ENCODE measurements around the gene DICER1.

DICER1 gene

DNA sequence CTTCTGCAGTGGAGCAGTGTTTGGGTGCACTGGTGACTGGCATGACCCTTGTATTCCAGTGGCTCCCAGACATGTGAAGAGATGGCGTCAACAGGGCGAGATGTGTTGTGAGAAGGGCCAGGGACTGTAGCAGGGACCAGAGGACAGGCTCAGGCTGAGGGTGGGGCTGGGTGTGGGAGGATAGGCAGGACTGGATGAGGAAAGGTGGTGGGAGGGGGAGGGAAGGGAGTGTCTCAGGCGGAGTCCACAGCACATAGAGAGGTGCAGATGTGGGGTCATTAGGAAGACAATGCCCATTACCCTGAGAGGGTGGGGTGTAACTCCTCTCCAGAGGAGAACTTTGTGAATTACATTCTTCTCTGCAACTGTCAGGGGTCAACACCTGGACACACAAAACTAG lies 78.5 kb downstream of the DICER1 start:
- Histone ChIP-seq H3K27ac (no peak overlapping the region), H4K20me1 (ENCODE audit: insufficient read depth) (no peaks in the 10 kb centered on the region), H3K27me3 (ENCODE audit: insufficient read depth, low read depth) (no peaks in the 10 kb centered on the region), H3K9ac (no peak overlapping the region), H3K4me3 (IDR thresholded peaks at IDR 0.05; ENCODE audit: insufficient read depth, low read depth, low read length) (no peak overlapping the region), H3K4me2 (no peak overlapping the region), H2AFZ (ENCODE audit: low read depth) (no peak overlapping the region), H3K4me1 (ENCODE audit: low read depth, poor library complexity, severe bottlenecking) (no peaks in the 10 kb centered on the region), H3K36me3 (ENCODE audit: insufficient read depth) (no peaks in the 10 kb centered on the region), H3K79me2 (ENCODE audit: insufficient read depth, low read depth) (no peaks in the 10 kb centered on the region)
- TF ChIP-seq, protein P1, sequence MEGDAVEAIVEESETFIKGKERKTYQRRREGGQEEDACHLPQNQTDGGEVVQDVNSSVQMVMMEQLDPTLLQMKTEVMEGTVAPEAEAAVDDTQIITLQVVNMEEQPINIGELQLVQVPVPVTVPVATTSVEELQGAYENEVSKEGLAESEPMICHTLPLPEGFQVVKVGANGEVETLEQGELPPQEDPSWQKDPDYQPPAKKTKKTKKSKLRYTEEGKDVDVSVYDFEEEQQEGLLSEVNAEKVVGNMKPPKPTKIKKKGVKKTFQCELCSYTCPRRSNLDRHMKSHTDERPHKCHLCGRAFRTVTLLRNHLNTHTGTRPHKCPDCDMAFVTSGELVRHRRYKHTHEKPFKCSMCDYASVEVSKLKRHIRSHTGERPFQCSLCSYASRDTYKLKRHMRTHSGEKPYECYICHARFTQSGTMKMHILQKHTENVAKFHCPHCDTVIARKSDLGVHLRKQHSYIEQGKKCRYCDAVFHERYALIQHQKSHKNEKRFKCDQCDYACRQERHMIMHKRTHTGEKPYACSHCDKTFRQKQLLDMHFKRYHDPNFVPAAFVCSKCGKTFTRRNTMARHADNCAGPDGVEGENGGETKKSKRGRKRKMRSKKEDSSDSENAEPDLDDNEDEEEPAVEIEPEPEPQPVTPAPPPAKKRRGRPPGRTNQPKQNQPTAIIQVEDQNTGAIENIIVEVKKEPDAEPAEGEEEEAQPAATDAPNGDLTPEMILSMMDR (conservative IDR thresholded peaks at IDR 0.05; ENCODE audit: low read depth, low read length) = no peak

DNA sequence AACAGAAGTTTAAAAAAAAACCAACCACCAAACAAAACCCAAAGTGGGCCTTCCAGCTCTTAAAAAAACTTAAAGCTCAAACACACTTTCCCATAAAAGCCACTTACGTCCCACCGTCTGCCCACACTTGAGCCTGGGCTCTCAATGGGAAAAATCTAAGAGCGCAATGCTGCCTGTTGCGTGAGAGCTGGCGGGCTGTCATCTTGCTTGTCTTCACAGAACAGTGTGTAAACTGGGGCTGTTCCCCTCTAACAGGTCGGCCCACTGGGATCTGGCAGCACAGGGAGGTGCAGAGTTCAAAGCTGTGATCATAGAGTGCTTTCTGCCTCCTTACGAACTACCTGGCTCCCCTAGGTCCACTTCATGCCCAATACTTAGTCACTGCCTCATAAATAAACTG lies 80.0 kb downstream of the DICER1 start:
- H3K4me1 ChIP-seq (ENCODE audit: low read depth, poor library complexity, severe bottlenecking) = no peaks in the 10 kb centered on the region
- H3K4me3 ChIP-seq (IDR thresholded peaks at IDR 0.05; ENCODE audit: insufficient read depth, low read depth, low read length) = no peak overlapping the region
- no peaks in the 10 kb centered on the region for H3K79me2 ChIP-seq (ENCODE audit: insufficient read depth, low read depth)
- H3K9ac ChIP-seq = no peak overlapping the region
- H3K27ac ChIP-seq = no peak overlapping the region
- H2AFZ ChIP-seq (ENCODE audit: low read depth) = no peak overlapping the region
- no peaks in the 10 kb centered on the region for H4K20me1 ChIP-seq (ENCODE audit: insufficient read depth)
- no peak overlapping the region for H3K4me2 ChIP-seq
- H3K36me3 ChIP-seq (ENCODE audit: insufficient read depth) = no peaks in the 10 kb centered on the region
- TF ChIP-seq, protein P1 (conservative IDR thresholded peaks at IDR 0.05; ENCODE audit: low read depth, low read length) = no peak
- H3K27me3 ChIP-seq (ENCODE audit: insufficient read depth, low read depth) = no peaks in the 10 kb centered on the region

DNA sequence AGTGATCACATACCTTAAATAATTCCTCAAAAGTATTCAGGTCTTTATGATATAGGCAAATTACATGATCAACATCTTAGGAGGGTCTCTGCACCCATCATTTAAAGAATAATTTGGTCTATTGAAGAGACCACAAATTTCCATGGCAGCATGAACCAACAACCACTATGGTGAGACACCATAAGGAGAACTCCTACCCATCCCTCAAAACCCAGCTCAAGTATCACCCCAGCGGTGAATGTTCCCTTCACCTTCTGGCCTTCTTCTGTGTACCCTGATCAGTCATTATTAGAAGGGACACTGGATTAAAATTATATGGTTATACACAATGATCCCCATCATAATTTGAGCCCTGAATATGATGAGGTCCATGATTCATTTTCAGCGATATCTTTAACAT lies 81.5 kb downstream of the DICER1 start:
- TF ChIP-seq, protein P1 (conservative IDR thresholded peaks at IDR 0.05; ENCODE audit: low read depth, low read length) = no peak
- no peak overlapping the region for H3K27ac ChIP-seq
- no peak overlapping the region for H3K9ac ChIP-seq
- H3K4me2 ChIP-seq = no peak overlapping the region
- H3K36me3 ChIP-seq (ENCODE audit: insufficient read depth) = no peaks in the 10 kb centered on the region
- no peaks in the 10 kb centered on the region for H3K79me2 ChIP-seq (ENCODE audit: insufficient read depth, low read depth)
- no peaks in the 10 kb centered on the region for H4K20me1 ChIP-seq (ENCODE audit: insufficient read depth)
- H3K4me3 ChIP-seq (IDR thresholded peaks at IDR 0.05; ENCODE audit: insufficient read depth, low read depth, low read length) = no peak overlapping the region
- no peaks in the 10 kb centered on the region for H3K27me3 ChIP-seq (ENCODE audit: insufficient read depth, low read depth)
- H2AFZ ChIP-seq (ENCODE audit: low read depth) = no peak overlapping the region
- H3K4me1 ChIP-seq (ENCODE audit: low read depth, poor library complexity, severe bottlenecking) = no peaks in the 10 kb centered on the region

DNA sequence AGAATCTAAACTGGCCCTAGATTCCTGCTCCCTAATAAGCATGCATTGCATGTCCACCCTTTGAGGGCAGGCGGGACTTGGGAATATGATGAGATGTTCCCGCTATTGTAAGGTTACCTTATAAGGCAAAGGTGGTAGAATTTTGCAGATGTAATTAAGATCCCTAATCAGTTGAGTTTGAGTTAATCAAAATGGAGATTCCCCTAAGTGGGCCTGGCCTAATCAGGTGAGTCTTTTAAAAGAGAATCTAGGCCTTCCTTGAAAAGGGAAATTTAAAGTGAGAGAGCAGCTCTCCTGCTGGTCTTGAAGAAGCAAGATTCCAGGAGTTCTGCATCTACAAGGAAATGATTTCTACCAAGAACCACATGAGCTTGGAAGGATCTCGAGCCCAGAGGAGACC lies 83.4 kb downstream of the DICER1 start:
- Histone ChIP-seq H4K20me1 (ENCODE audit: insufficient read depth) (no peaks in the 10 kb centered on the region), H3K36me3 (ENCODE audit: insufficient read depth) (no peaks in the 10 kb centered on the region), H3K27me3 (ENCODE audit: insufficient read depth, low read depth) (no peaks in the 10 kb centered on the region), H3K9ac (no peak overlapping the region), H2AFZ (ENCODE audit: low read depth) (no peak overlapping the region), H3K4me2 (no peak overlapping the region), H3K27ac (no peak overlapping the region), H3K79me2 (ENCODE audit: insufficient read depth, low read depth) (no peaks in the 10 kb centered on the region), H3K4me1 (ENCODE audit: low read depth, poor library complexity, severe bottlenecking) (no peaks in the 10 kb centered on the region), H3K4me3 (IDR thresholded peaks at IDR 0.05; ENCODE audit: insufficient read depth, low read depth, low read length) (no peak overlapping the region)
- TF ChIP-seq, protein P1 (conservative IDR thresholded peaks at IDR 0.05; ENCODE audit: low read depth, low read length) = no peak

All from KMS-11 (cell line).